ENCODE measurements around the gene MAPKAPK2.

The MAPKAPK2 gene

DNA sequence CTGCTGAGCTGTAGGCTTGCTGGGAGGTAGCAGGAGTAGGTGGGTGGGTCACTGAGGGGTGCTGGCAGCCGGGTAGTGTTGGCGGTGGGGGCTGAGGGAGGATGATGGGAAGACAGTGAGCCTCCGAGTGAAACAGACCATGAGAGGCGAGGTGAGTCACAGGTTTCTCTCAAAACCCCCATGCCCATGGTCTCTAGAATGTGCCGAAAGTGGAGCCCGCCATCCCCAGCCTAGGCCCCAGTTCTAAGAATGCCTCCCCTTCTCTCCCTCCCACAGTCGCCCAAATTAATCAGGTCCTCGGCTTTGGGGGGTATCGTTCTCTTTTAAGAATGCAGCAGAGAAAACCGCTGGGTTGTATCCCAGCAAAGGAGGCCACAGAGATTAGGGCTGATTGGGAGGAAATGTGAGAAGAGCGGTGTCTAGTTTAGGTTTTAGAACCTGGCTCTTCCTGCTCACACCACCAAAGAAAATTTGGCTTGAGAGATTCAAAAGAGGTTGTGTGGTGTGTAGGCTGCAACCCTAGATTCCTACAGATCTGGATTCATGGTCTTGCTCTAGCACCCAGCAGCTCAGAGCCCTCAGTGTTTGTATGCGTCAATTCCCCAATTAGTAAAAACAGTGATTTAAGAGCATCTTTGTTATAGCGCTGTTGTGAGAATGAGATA, 58.1 kb downstream of the MAPKAPK2 start:
- TF ChIP-seq, protein P1, sequence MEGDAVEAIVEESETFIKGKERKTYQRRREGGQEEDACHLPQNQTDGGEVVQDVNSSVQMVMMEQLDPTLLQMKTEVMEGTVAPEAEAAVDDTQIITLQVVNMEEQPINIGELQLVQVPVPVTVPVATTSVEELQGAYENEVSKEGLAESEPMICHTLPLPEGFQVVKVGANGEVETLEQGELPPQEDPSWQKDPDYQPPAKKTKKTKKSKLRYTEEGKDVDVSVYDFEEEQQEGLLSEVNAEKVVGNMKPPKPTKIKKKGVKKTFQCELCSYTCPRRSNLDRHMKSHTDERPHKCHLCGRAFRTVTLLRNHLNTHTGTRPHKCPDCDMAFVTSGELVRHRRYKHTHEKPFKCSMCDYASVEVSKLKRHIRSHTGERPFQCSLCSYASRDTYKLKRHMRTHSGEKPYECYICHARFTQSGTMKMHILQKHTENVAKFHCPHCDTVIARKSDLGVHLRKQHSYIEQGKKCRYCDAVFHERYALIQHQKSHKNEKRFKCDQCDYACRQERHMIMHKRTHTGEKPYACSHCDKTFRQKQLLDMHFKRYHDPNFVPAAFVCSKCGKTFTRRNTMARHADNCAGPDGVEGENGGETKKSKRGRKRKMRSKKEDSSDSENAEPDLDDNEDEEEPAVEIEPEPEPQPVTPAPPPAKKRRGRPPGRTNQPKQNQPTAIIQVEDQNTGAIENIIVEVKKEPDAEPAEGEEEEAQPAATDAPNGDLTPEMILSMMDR (conservative IDR thresholded peaks at IDR 0.05): no peak
- H3K27ac ChIP-seq: no peak overlapping the region

DNA sequence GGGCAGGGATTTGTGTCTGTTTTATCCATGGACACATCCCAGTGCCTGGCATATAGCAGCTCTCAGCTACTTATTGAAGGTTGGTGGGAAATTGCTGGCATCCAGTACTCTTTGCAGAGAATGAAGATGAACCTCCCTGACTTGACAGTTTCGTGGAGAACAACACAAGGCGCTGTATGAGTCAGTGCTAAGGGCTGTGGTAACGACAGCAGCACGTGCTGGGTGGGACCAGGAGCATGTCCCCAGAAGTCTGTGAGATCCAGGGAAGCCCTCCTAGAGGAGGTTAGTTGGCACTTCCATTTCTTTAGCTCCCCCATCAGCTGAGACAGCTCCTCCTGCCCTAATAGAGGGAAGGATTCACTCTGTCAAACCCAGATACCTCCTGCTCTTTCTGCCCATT, 60.0 kb downstream of the MAPKAPK2 start:
- TF ChIP-seq, protein P1 (conservative IDR thresholded peaks at IDR 0.05): no peak
- no peak overlapping the region for H3K27ac ChIP-seq

DNA sequence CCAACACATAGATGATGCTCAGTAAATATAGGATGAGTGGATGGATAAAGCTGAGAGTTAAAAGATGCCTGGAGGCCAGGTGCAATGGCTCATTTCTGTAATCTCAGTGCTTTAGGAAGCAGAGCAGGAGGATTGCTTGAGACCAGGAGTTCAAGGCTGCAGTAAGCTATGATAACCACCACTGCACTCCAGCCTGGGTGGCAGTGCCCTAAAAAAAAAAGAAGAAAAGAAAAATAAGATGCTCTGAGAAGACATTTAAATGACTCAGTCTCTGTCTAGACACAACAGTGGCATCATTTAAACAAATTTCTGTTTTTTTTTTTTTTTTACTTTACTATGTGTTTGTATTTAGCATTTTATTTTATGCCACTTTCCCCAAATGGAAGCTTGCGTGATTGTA, 60.6 kb downstream of the MAPKAPK2 start:
- H3K27ac ChIP-seq: no peak overlapping the region
- TF ChIP-seq, protein P1 (conservative IDR thresholded peaks at IDR 0.05): no peak

DNA sequence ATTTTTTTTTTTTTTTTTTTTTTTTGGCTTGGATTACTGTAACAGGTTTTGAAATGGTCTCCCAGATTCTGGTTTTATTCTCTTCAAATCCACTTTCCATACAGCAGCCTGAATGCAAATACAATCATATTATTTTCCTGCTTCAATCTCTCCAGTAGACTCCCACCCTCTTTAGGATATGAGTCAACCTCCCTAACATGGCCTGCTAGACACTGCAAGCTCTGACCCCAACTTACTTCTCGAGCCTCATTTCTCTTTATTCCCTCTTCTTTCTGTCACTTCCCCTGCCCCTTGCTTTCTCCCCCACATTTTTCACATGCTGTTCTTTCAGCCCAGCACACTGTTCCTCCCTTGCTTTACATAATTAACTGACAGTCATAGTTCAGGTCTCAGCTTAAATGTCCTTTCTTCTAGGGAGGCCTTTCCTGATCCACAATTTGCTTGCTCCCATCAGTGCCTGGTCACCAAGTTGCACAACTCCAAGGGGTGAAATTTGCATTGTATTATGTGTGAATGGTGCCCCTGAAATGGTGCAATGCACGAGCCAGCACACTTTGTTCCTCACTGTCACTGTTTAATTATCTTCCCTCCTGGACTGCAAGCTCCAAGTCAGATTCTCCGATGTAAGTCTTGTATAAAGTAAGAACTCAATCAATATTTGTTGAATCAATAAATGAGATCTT, 63.8 kb downstream of the MAPKAPK2 start:
- H3K27ac ChIP-seq: peak overlapping the region; percentile 37; the same call in 1 of the 2 replicates
- TF ChIP-seq, protein P1 (conservative IDR thresholded peaks at IDR 0.05): no peak

DNA sequence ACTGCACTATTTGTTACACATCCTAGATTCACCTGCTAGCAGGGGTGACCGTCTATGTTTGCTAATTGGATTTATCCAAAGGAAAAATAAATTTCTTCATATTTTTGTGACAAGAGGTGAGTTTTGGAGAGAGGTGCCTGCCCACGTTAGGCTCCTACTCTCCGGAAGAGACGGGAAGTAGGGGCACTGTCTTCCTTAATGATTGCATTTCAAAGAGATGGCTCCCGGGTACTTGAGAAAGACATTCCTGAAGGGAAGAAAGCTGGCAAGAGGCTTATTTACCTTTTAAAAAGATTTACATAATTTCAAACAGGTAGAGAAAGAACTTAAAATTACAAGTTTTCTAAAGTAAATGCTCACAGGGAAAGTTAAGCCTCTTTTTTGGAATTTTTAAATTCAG, 67.2 kb downstream of the MAPKAPK2 start:
- H3K27ac ChIP-seq: no peak overlapping the region
- TF ChIP-seq, protein P1 (conservative IDR thresholded peaks at IDR 0.05): no peak

DNA sequence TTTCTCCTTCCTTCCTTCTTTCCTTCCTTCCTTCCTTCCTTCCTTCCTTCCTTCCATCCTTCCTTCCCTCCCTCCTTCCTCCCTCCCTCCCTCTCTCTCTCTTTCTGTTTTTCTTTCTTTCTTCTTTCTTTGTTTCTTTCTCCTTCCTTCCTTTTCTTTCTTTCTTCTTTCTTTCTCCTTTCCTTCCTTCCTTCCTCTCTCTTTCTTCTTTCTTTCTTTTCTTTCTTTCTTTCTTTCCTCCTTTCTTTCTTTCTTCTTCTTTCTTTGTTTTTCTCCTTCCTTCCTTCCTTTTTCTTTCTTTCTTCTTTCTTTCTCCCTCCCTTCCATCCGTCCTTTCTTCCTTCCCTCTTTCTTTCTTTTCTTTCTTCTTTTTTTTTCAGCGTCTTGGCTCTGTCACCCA, 67.8 kb downstream of the MAPKAPK2 start:
- no peak overlapping the region for H3K27ac ChIP-seq
- TF ChIP-seq, protein P1 (conservative IDR thresholded peaks at IDR 0.05): no peak

DNA sequence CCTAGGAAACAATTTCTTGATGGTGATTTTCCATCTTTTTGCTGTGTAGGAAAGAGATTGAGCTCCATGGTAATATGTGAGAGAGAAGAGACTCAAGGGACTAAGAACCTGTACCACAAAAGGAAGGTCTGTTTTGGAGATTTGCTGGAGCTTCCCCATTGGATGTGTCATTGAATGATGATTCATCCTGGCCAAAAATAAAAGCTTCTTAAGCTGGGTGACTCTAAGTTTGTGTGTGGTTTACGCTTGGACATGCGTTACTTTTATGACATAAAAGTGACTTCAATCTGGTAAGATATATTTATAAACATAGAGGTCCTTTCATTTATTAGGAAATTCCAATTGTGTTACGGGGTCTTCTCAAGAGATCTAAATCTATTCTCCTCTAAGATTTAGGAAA, 68.4 kb downstream of the MAPKAPK2 start:
- no peak overlapping the region for H3K27ac ChIP-seq
- TF ChIP-seq, protein P1 (conservative IDR thresholded peaks at IDR 0.05): no peak
